BLaER1 treated with 17β-estradiol and CSF1 and Interleukin-3, amounts not matched to agents 10 nM and 100 nM (cell line): Measurements from ENCODE around the gene MAGI2.
A peak's percentile ranks its signal among the peaks of the same experiment; 100 is the strongest.

Source experiments
- H3K27ac ChIP-seq, 11 experiments: shearing (Covaris generic); formaldehyde crosslinking; 2 replicates each; pipeline ENCODE4 v1.8.1; 2022
- H3K27me3 ChIP-seq, 11 experiments: shearing (Covaris generic); formaldehyde crosslinking; 2 replicates each; pipeline ENCODE4 v1.8.1; 2022
- H3K36me3 ChIP-seq, 11 experiments: shearing (Covaris generic); formaldehyde crosslinking; 2 replicates each; pipeline ENCODE4 v1.8.1; 2022
- H3K4me1 ChIP-seq, 10 experiments: shearing (Covaris generic); formaldehyde crosslinking; 2 replicates each; pipeline ENCODE4 v1.8.1; 2022
- H3K4me2 ChIP-seq, 11 experiments: shearing (Covaris generic); formaldehyde crosslinking; 2 replicates each; pipeline ENCODE4 v1.8.1; 2022
- H3K4me3 ChIP-seq, 10 experiments: shearing (Covaris generic); formaldehyde crosslinking; 2 replicates each; pipeline ENCODE4 v1.8.1; 2022
- H3K9ac ChIP-seq, 11 experiments: shearing (Covaris generic); formaldehyde crosslinking; 2 replicates each; pipeline ENCODE4 v1.8.1; 2022
- H3K9me3 ChIP-seq, 11 experiments: shearing (Covaris generic); formaldehyde crosslinking; replicated peaks in 1 of 11; 2 replicates each; pipeline ENCODE4 v1.8.1; 2022
- H4K20me1 ChIP-seq, 11 experiments: shearing (Covaris generic); formaldehyde crosslinking; 2 replicates each; pipeline ENCODE4 v1.8.1; 2022
- Cebpa-rat ChIP-seq, 11 experiments: shearing (Covaris generic); IDR thresholded peaks; 2 replicates each; pipeline ENCODE4 v1.8.1; 2022

The MAGI2 gene

DNA sequence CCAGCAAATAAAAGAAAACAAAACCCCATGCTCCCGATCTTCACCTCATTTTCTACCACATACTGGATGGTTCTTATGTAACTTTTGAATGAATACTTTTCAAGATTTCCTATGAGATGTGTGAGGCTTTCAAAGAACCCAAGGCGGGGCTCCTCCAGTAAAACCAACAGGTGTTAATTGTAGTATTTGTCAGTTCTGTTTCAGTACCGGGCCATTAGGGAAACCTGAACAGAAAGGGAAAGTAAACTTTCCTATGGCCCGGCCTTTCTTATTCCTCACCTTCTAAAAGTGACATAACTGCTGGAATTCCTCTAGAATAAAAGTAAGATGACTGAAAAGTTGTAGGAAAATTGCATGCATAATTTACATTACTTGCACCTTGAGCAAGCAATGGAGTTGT lies 672.9 kb downstream of the MAGI2 start:
- Histone ChIP-seq H3K27me3 (no peaks in the 10 kb centered on the region), H3K4me3 (no peak overlapping the region), H3K9ac (no peak overlapping the region), H3K9me3 (no peaks in the 10 kb centered on the region), H3K27ac (no peak overlapping the region), H3K36me3 (no peaks in the 10 kb centered on the region), H4K20me1 (no peaks in the 10 kb centered on the region), H3K4me2 (no peak overlapping the region), H3K4me1 (peaks cover 0 to 13% (median 11%) of the 10 kb centered on the region in 10 experiments; a peak in 12 of 20 replicates)
- TF ChIP-seq Cebpa-rat (IDR thresholded peaks at IDR 0.05) = no peak

DNA sequence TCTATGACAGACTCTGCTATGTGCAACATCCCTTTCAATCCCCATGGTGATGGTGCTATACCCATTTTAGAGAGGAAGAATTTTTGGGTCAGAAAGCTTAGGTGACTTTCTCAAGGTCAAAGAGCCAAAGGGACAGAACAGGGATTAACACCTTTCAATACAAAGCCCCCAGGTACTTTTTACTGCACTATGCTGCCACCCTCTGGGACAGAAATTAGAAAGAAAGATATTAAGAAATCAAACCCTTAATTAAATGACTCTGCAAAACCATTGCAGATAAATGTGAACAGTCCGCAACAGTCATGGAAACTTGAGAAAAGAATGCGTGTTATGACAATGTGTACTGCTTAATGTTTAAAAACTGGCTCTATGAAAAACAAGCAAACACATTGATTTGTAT lies 673.7 kb downstream of the MAGI2 start:
- Histone ChIP-seq H3K9me3 (no peaks in the 10 kb centered on the region), H3K9ac (no peak overlapping the region), H3K4me2 (no peak overlapping the region), H3K27me3 (no peaks in the 10 kb centered on the region), H3K4me1 (peaks cover 0 to 13% (median 11%) of the 10 kb centered on the region in 10 experiments; a peak in 12 of 20 replicates), H3K4me3 (no peak overlapping the region), H3K27ac (no peak overlapping the region), H4K20me1 (no peaks in the 10 kb centered on the region), H3K36me3 (no peaks in the 10 kb centered on the region)
- TF ChIP-seq Cebpa-rat (IDR thresholded peaks at IDR 0.05) = no peak

DNA sequence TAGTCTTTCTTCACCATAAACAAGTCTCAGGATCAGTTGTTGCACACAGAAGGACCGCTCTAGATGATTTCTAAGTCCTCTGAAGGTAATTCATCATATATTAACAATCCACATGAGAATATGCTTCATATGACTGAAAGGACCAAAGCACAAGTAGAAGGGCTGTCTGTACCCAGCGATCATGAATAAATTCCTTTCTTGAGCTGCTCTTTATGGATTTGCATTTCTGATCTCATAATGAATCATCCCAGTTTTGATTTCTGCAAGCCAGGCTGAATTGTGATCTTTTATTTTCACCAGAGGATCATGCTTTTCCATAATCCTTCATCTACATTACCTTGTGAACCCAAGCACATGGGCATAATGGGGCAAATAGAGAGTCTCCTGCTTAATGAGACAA lies 675.6 kb downstream of the MAGI2 start:
- no peaks in the 10 kb centered on the region for H3K4me1 ChIP-seq
- H3K4me3 ChIP-seq = no peak overlapping the region
- no peaks in the 10 kb centered on the region for H4K20me1 ChIP-seq
- no peaks in the 10 kb centered on the region for H3K9me3 ChIP-seq
- H3K27ac ChIP-seq = no peak overlapping the region
- no peaks in the 10 kb centered on the region for H3K36me3 ChIP-seq
- H3K4me2 ChIP-seq = no peak overlapping the region
- no peak overlapping the region for H3K9ac ChIP-seq
- no peak for TF ChIP-seq Cebpa-rat (IDR thresholded peaks at IDR 0.05)
- no peaks in the 10 kb centered on the region for H3K27me3 ChIP-seq

DNA sequence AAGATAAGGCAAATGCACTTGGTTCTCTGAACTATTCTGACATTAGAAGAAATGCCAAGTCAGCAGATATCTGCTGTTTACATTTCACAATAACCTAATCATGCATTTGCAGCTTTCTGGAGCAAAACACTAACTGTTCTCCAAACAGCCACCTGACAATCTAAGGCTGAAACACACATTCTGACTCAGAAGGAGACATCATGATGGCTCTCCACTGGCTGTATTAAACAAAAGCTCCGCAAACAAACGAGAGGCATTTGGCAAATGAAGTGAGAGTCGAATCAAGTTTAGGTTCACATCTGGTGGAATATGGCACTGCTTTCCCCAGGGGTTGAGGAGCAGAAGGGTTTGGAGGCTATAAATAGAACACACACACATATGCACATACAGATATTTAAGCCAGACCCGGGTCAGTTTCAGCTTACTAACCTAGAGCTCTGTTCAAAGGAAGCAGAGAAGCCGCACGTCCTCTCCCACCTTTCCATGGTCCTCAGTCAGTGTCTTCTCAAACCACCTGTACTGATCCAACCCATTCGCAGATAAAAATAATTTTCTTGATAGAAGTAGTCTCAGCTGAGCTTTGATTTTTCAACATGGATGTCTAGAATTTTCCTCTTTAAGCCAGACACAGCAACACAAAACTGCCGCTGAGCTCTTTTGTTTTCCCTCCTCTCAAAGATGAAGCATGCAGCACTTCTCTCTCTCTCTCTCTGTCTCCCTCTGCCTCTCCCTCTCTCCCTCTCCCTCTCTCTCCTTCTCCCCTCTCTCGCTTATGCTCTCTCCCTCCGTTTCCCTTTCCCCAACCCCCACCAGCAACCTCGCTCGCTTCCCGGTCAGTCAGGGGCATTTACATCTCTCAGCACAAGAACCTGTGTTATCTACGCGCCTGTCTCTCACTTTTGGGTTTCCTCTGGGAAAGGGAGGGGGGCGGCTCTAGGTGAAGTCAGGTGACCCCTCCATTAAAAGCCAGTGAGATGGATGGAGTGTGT lies 682.8 kb downstream of the MAGI2 start:
- H3K27ac ChIP-seq = peak overlapping the region in 2 of 11 experiments; percentile 0 to 36; a peak in 2 of 22 replicates
- H3K4me1 ChIP-seq = peaks cover 16 to 25% (median 20%) of the 10 kb centered on the region in 10 experiments
- no peaks in the 10 kb centered on the region for H3K36me3 ChIP-seq
- no peak for TF ChIP-seq Cebpa-rat (IDR thresholded peaks at IDR 0.05)
- H3K4me2 ChIP-seq = peak overlapping the region; percentile 42 to 72 (median 62); a peak in 20 of 22 replicates
- no peaks in the 10 kb centered on the region for H3K9me3 ChIP-seq
- peaks cover 0 to 14% (median 0%) of the 10 kb centered on the region in 11 experiments; a peak in 5 of 22 replicates for H3K27me3 ChIP-seq
- no peaks in the 10 kb centered on the region for H4K20me1 ChIP-seq
- no peak overlapping the region for H3K9ac ChIP-seq
- H3K4me3 ChIP-seq = no peak overlapping the region

DNA sequence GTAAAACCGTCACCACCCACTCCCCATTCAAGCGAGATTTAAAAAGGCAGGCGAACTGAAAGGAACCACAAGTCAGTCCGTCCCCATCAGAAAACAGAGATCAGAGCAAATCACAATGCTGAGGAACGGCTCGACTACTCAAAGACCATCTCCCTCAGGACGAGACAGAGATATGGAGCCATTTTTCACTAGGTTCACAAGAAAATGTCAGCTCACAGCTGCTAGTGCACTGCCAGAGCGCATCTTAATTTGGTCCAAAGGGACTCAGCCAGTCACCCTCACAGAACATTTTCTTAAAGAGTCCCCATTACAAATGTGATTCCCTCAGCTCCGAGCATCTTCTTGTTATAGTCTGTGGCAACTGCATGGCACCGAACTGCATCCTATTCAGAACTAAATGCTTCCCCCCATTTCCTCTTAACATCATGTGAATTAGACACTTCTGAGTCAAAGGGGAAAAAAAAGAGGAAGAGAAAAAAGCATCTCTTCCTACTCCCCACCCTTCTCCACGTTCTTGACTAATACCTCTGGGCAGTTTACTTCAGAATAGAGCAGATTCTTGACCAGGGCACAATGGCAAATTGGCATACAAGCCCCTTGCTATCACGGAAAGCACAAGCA lies 683.9 kb downstream of the MAGI2 start:
- Histone ChIP-seq H3K36me3 (no peaks in the 10 kb centered on the region), H3K9me3 (no peaks in the 10 kb centered on the region), H3K9ac (peak overlapping the region in 1 of 11 experiments; percentile 15; a peak in 1 of 22 replicates), H3K27me3 (peaks cover 0 to 14% (median 0%) of the 10 kb centered on the region in 11 experiments; a peak in 5 of 22 replicates), H3K27ac (peak overlapping the region in 5 of 11 experiments; percentile 14 to 56 (median 51); a peak in 7 of 22 replicates), H3K4me3 (no peak overlapping the region), H3K4me2 (peak overlapping the region; percentile 52 to 75 (median 66)), H4K20me1 (no peaks in the 10 kb centered on the region), H3K4me1 (peaks cover 16 to 25% (median 20%) of the 10 kb centered on the region in 10 experiments)
- TF ChIP-seq Cebpa-rat (IDR thresholded peaks at IDR 0.05) = no peak

DNA sequence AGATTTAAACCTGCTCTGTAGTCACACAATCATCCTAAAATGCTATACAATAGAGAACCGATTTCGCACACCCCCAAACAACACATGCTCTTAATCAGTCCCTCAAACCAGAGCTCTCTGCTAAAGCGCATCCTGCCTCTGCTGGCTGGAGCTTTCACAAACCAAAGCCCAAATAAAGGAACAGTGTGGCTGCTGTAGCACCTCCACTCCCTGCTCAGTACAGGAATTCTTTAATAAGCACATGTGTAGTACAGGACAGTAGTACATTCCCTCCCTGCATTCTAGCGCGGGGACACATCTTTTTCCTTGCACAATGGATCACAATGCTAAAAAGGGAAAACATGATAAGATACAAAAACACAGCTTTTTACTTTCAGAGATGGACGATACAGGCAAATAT lies 684.6 kb downstream of the MAGI2 start:
- H4K20me1 ChIP-seq = no peaks in the 10 kb centered on the region
- peak overlapping the region; percentile 52 to 75 (median 66); a peak in 20 of 22 replicates for H3K4me2 ChIP-seq
- H3K4me3 ChIP-seq = no peak overlapping the region
- H3K36me3 ChIP-seq = no peaks in the 10 kb centered on the region
- H3K9ac ChIP-seq = no peak overlapping the region
- peaks cover 0 to 14% (median 0%) of the 10 kb centered on the region in 11 experiments; a peak in 5 of 22 replicates for H3K27me3 ChIP-seq
- peak overlapping the region in 1 of 11 experiments; percentile 52; a peak in 1 of 22 replicates for H3K27ac ChIP-seq
- H3K9me3 ChIP-seq = no peaks in the 10 kb centered on the region
- peaks cover 16 to 25% (median 20%) of the 10 kb centered on the region in 10 experiments for H3K4me1 ChIP-seq
- TF ChIP-seq Cebpa-rat (IDR thresholded peaks at IDR 0.05) = no peak

DNA sequence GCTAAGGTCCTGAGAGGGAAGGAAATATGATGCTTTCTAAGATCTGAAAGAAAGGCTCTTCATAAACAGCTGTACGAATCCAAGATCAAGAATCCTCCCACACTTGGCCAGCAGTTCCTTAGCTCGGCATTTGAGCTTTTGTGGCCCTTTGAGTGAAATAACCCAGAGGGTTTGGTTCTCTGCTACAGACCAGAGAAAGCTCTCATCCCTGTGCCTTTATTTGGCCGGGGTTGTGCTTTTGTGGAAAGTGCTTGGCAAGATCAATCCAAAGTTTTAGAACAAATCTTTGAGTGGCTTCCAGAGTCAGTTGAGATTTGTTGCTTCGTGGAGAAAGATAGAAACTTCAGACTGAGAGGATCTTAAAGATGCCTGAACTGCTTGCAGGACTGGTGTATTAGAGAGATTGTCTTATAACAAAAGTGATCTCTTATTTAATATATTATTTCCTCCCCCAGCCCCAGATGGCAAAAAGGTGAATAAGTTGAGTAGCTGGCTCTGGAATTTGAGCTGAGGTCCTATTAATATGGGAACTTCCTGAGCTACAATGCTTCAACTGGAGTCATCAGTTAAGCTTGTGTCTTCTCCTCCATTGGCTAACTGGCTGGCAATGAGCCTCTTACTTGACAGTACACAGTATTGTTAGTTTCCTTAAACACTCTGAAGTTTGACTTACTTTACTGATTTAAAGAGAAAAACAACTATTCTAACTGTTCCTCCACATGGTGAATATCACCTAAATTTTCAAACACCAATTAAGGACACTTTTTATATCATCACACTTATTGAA lies 687.3 kb downstream of the MAGI2 start:
- no peak overlapping the region for H3K9ac ChIP-seq
- no peak for TF ChIP-seq Cebpa-rat (IDR thresholded peaks at IDR 0.05)
- H4K20me1 ChIP-seq = no peaks in the 10 kb centered on the region
- no peaks in the 10 kb centered on the region for H3K36me3 ChIP-seq
- peaks cover 0 to 13% (median 0%) of the 10 kb centered on the region in 11 experiments; a peak in 5 of 22 replicates for H3K27me3 ChIP-seq
- H3K9me3 ChIP-seq = no peaks in the 10 kb centered on the region
- H3K27ac ChIP-seq = no peak overlapping the region
- no peak overlapping the region for H3K4me3 ChIP-seq
- no peak overlapping the region for H3K4me2 ChIP-seq
- H3K4me1 ChIP-seq = peaks cover 16 to 25% (median 20%) of the 10 kb centered on the region in 10 experiments

DNA sequence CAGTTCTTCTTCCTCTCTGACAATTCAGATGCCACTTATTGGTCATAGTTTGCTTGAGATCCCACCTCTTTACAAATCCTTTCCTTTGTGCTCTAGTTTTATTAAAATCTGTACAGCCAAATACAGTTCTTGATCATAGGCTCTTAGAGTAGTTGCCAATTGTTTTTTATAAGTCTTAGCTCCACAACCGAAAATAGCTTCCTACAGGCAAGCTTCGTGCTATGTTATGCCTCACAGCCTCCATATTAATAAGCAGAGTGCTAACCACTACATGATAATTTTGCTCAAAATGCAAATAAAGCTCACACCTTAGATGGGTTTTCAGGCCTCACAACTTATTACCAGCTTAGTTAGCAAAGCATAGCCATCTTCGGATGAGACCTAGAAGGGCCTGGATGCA lies 688.9 kb downstream of the MAGI2 start:
- Histone ChIP-seq H3K4me3 (no peak overlapping the region), H3K9me3 (no peaks in the 10 kb centered on the region), H3K36me3 (no peaks in the 10 kb centered on the region), H3K4me2 (no peak overlapping the region), H3K9ac (no peak overlapping the region), H3K4me1 (peaks cover 5 to 10% (median 7%) of the 10 kb centered on the region in 10 experiments), H3K27me3 (peaks cover 0 to 9% (median 0%) of the 10 kb centered on the region in 11 experiments; a peak in 4 of 22 replicates), H3K27ac (no peak overlapping the region), H4K20me1 (no peaks in the 10 kb centered on the region)
- TF ChIP-seq Cebpa-rat (IDR thresholded peaks at IDR 0.05) = no peak
